ENCODE measurements around the gene ARHGEF7. TPM values are rescaled to one million over a fixed set of nuclear protein-coding genes. Genes with fewer than 3 reads are reported as not detected.

ARHGEF7 gene
- polyA plus RNA-seq, 3 donors = 61.6 to 76.2 (median 75.3) TPM

GRCh38 chr13:111322001-111322915, 207.1 kb downstream of the ARHGEF7 start:
- DNase-seq = no peak

- no peak for DNase-seq
These were observed 207.8 kb downstream of the ARHGEF7 start for GRCh38 chr13:111322916-111323331.

GRCh38 chr13:111323549-111323948, 208.4 kb downstream of the ARHGEF7 start:
- no peak for DNase-seq

- no peak for DNase-seq
These were observed 209.0 kb downstream of the ARHGEF7 start for GRCh38 chr13:111323950-111324651.

- no peak for DNase-seq
These were observed 209.6 kb downstream of the ARHGEF7 start for GRCh38 chr13:111324736-111325135.

- no peak for DNase-seq
These were observed 210.2 kb downstream of the ARHGEF7 start for GRCh38 chr13:111325146-111325890.

- no peak for DNase-seq
These were observed 211.0 kb downstream of the ARHGEF7 start for GRCh38 chr13:111325941-111326620.

- no peak for DNase-seq
These were observed 211.5 kb downstream of the ARHGEF7 start for GRCh38 chr13:111326621-111326965.

GRCh38 chr13:111326981-111327642, 212.0 kb downstream of the ARHGEF7 start:
- no peak for DNase-seq

- no peak for DNase-seq
These were observed 212.8 kb downstream of the ARHGEF7 start for GRCh38 chr13:111327730-111328573.

- no peak for DNase-seq
These were observed 213.7 kb downstream of the ARHGEF7 start for GRCh38 chr13:111328574-111329410.

- no peak for DNase-seq
These were observed 214.5 kb downstream of the ARHGEF7 start for GRCh38 chr13:111329641-111330040.

- DNase-seq = no peak
These were observed 215.0 kb downstream of the ARHGEF7 start for GRCh38 chr13:111330066-111330610.

GRCh38 chr13:111335298-111335697, 220.2 kb downstream of the ARHGEF7 start:
- no peak for DNase-seq

- no peak for DNase-seq
These were observed 221.6 kb downstream of the ARHGEF7 start for GRCh38 chr13:111336666-111337065.

- DNase-seq = no peak
These were observed 222.1 kb downstream of the ARHGEF7 start for GRCh38 chr13:111337206-111337605.

GRCh38 chr13:111337741-111338140, 222.6 kb downstream of the ARHGEF7 start:
- no peak for DNase-seq

GRCh38 chr13:111338841-111339240, 223.7 kb downstream of the ARHGEF7 start:
- no peak for DNase-seq

Data from renal pelvis (tissue), 4 donors.